ENCODE data around the gene CCDC187.

The CCDC187 gene

DNA sequence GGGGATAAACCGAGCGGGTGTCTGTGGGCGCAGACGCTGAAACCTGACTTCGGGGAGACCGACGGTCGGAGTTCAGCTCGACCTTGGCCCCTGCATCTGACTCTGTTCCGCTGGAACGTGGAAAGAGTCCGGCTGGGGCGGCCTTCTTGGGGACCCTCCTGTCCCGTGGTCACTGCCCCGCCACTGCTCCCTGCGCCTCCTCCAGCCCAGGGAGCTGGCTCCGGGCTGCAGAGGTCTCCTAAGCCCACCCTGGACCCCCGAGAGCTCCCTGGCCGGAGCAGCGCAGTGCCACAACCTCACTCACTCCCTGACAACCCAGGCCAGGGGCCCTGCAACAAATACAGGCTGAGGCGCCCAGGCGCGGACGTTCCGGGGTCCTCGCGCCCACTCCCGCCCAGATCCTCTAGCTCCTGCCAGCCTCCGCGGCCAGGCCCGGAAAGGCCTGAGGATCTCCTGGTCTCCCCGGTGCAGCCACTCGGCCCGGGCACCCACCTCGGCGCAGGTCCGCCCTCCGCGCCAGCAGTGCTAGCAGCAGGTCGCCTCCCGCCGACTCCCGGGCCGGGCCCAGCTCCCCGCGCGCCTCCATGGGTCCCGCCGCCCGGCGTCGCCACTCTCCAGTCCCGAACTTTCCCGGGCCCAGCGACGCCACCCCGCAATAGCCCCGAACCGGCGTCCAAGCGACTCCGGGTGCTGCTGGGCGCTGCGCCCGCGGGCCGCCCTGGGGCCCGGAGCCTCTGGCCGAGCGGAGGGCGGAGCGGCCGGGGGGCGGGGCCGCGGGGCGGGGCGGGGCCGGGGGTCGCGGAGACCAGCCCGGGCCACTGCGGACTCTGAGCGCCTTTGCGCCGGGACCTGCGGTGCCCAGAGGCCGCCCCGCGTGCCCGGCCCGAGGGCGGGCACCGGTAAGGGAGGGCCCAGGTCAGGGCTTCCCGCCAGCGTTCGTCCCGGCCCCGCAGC, 101.2 kb downstream of the CCDC187 start:
- no peak for DNase-seq

- no peak for DNase-seq
Measured at GRCh38 chr9:136201609-136202453, 102.1 kb downstream of the CCDC187 start.

DNA sequence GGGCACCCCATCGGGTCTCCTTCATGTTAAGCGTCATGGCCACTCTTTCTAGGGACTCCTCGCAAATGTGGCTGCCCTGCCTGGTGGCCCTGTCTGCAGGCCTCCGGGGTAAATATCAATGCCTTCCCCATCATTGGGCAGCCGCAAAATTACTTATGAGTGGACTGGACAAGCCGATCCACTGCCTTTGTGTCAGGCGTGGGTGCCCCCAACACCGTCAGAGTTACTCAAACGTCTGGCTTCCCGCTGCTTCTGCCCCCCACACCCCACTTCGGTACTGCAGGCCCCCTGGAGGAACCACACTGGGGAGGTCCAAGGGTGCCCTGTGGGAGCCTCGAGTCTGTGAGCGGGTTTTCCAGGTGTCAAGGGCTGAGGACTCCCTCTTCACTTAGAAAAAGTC, 102.7 kb downstream of the CCDC187 start:
- DNase-seq = no peak

- no peak for DNase-seq
Measured at GRCh38 chr9:136200424-136200823, 103.5 kb downstream of the CCDC187 start.
